ENCODE measurements around the gene KLK14. TPM values are rescaled to one million over a fixed set of nuclear protein-coding genes. Genes with fewer than 3 reads are reported as not detected.

Gene KLK14
- total and polyA plus RNA-seq, 2 of the 8 experiments (the other 6 are each of a cell fraction or from before 2014, with no cell fraction given) = 0.09 to 1.2 TPM

DNA sequence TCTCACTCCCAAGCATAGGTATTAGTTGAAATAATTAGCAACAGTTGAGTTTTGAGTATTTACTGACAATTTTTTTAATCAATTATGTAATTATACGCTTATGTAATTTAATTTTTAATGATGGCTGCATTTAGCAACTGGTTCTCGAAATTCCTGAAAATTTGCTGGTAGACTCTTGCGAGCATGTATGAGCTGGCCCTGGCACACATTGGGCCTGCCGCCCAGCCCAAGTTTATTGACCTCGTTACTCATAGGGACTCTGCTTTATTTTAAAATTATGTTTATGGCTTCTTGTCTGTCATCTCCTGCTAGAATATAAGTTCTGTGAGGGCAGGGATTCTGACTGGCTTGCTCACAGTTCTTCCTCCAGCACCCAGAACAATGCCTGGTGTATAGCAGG, 6.7 kb downstream of the KLK14 start:
- Histone ChIP-seq H4K20me1 (replicated peaks in 1 of 2; ENCODE audit: control insufficient read depth in 1 of 2, insufficient read depth in 2 of 2, low read length in 2 of 2) (no peaks in the 10 kb centered on the region), H2BK12ac (ENCODE audit: low read depth, low read length) (no peak overlapping the region), H2AFZ (ENCODE audit: low read length) (no peak overlapping the region), H3K9me3 (ENCODE audit: insufficient read depth in 2 of 2, low read depth in 1 of 2, low read length in 1 of 2) (peaks cover 0 to 3% of the 10 kb centered on the region in 2 experiments; a peak in 1 of 4 replicates), H4K91ac (replicated peaks; ENCODE audit: insufficient read length, low read length) (no peak overlapping the region), H3K27me3 (replicated peaks in 1 of 4; ENCODE audit: control insufficient read depth in 3 of 4, extremely low read depth in 1 of 4, insufficient read depth in 3 of 4, low read length in 3 of 4) (no peaks in the 10 kb centered on the region), H3K23ac (ENCODE audit: insufficient read length) (no peak overlapping the region), H3K14ac (ENCODE audit: insufficient read length) (no peak overlapping the region), H3K36me3 (ENCODE audit: control insufficient read depth in 2 of 4, insufficient read depth in 4 of 4, low read length in 3 of 4) (no peaks in the 10 kb centered on the region), H3K4me1 (replicated peaks in 1 of 4; ENCODE audit: control insufficient read depth in 3 of 4, insufficient read depth in 4 of 4, low read length in 3 of 4) (peaks cover 2 to 4% (median 2%) of the 10 kb centered on the region in 4 experiments; a peak in 4 of 7 replicates), H3K79me2 (ENCODE audit: control insufficient read depth in 1 of 2, insufficient read depth in 2 of 2, low read length in 2 of 2) (no peaks in the 10 kb centered on the region), H2BK15ac (ENCODE audit: low read length) (no peak overlapping the region), H2BK120ac (replicated peaks; ENCODE audit: low read depth, low read length) (no peak overlapping the region), H3K23me2 (ENCODE audit: low read depth, low read length) (no peaks in the 10 kb centered on the region), H2BK20ac (ENCODE audit: low read length) (no peak overlapping the region), H2AK5ac (ENCODE audit: low read depth, low read length) (no peak overlapping the region), H3K4me2 (ENCODE audit: insufficient read depth in 1 of 2, low read depth in 2 of 2, low read length in 2 of 2) (no peak overlapping the region), H3K56ac (replicated peaks; ENCODE audit: insufficient read length, low read depth, low read length) (no peak overlapping the region), H4K8ac (ENCODE audit: extremely low read depth, insufficient read depth, low read length) (no peak overlapping the region), H3K27ac (ENCODE audit: low read depth, low read length) (no peak overlapping the region), H3K4me3 (ENCODE audit: extremely low read depth in 1 of 4, insufficient read depth in 2 of 4, low read depth in 3 of 4, low read length in 4 of 4) (no peak overlapping the region), H4K5ac (ENCODE audit: insufficient read length, low read depth, low read length) (no peak overlapping the region), H2BK5ac (ENCODE audit: low read depth, low read length) (no peak overlapping the region), H3K9ac (replicated peaks in 1 of 4; ENCODE audit: extremely low read depth in 1 of 4, low read depth in 3 of 4, low read length in 3 of 4) (no peak overlapping the region), H3K79me1 (ENCODE audit: low read depth, low read length) (no peaks in the 10 kb centered on the region), H3K4ac (replicated peaks; ENCODE audit: insufficient read length, low read depth, low read length) (no peak overlapping the region), H3K18ac (ENCODE audit: extremely low read depth, low read length) (no peak overlapping the region)
- ChIA-PET POLR2A (ENCODE audit: partially characterized antibody) (interaction anchor here (0.7 kb wide), 1 partner anchor 12 kb away, joined by 3 read pairs; no protein-coding TSS in a partner anchor), CTCF (ENCODE audit: partially characterized antibody) (interaction anchor here (0.8 to 2.0 kb wide), 6 partner anchors 19 to 154 kb away, joined by 3 to 11 read pairs (median 4); no protein-coding TSS in a partner anchor)
- FAIRE-seq = no peak
- DNase-seq (ENCODE audit: low read depth in 1 of 2, low spot score in 2 of 2) = no peak
- 93% methylated on average over 5 of the region's 5 CpGs; no CpG with 5 or more reads in 1 of the 2 experiments for WGBS, 2 experiments (ENCODE audit: extremely low coverage in 1 of 2, insufficient coverage in 1 of 2, insufficient read length in 1 of 2, insufficient replicate concordance in 2 of 2, low coverage in 1 of 2, low lambda C conversion rate in 2 of 2, missing lambda C conversion rate in 1 of 2)
- no peak for TF ChIP-seq BCL11A (IDR thresholded peaks at IDR 0.05; ENCODE audit: low read depth in 2 of 2, low read length in 2 of 2)
- no peak for TF ChIP-seq SIX5 (IDR thresholded peaks at IDR 0.05; ENCODE audit: low read depth, low read length)
- no peak for TF ChIP-seq BACH1 (IDR thresholded peaks at IDR 0.05; ENCODE audit: low read length)
- TF ChIP-seq MAFK (IDR thresholded peaks at IDR 0.05; ENCODE audit: low read depth, low read length) = no peak
- TF ChIP-seq RXRA (IDR thresholded peaks at IDR 0.05; ENCODE audit: insufficient read depth, low read depth, low read length) = no peak
- TF ChIP-seq JUND (IDR thresholded peaks at IDR 0.05; ENCODE audit: low read length) = no peak
- TF ChIP-seq SRF (IDR thresholded peaks at IDR 0.05; ENCODE audit: low read depth, low read length) = no peak
- TF ChIP-seq EGR1 (IDR thresholded peaks at IDR 0.05; ENCODE audit: borderline replicate concordance, low read depth, low read length) = no peak
- no peak for TF ChIP-seq TAF1 (IDR thresholded peaks at IDR 0.05; ENCODE audit: low read depth, low read length)
- no peak for TF ChIP-seq RFX5 (IDR thresholded peaks at IDR 0.05; ENCODE audit: borderline replicate concordance, low read depth, low read length)
- no peak for TF ChIP-seq SAP30 (IDR thresholded peaks at IDR 0.05; ENCODE audit: insufficient read depth, insufficient replicate concordance, low read length)
- no peak for TF ChIP-seq KDM4A (IDR thresholded peaks at IDR 0.05; ENCODE audit: low read depth, low read length, severe bottlenecking)
- TF ChIP-seq PHF8 (conservative IDR thresholded peaks at IDR 0.05; ENCODE audit: low read depth, low read length) = no peak
- no peak for TF ChIP-seq ASH2L (IDR thresholded peaks at IDR 0.05; ENCODE audit: low read length)
- TF ChIP-seq TEAD4 (IDR thresholded peaks at IDR 0.05; ENCODE audit: low read depth, low read length) = no peak
- no peak for TF ChIP-seq CBX8 (IDR thresholded peaks at IDR 0.05; ENCODE audit: borderline replicate concordance, low read depth, low read length)
